HCT116 (cell line): ENCODE results near the gene EMC10.

Source experiments
- CEBPB ChIP-seq: IDR thresholded peaks from 2 replicates; pipeline ENCODE4 v1.6.1; 2012; ENCODE audit warnings: low read depth
- EGR1 ChIP-seq: IDR thresholded peaks from 2 replicates; pipeline ENCODE4 v1.6.1; 2012; ENCODE audit warnings: low read depth
- EZH2 ChIP-seq: fragments of 200-600 bp; sonication (generic); IDR thresholded peaks from 2 replicates; pipeline ENCODE4 v1.6.1; 2017; ENCODE audit warnings: antibody characterized with exemption, mixed run types
- JUND ChIP-seq: IDR thresholded peaks from 2 replicates; pipeline ENCODE4 v1.6.1; 2012
- POLR2A ChIP-seq: IDR thresholded peaks from 2 replicates; pipeline ENCODE4 v1.7.0; 2011; ENCODE audit warnings: borderline replicate concordance; ENCODE audit not compliant: insufficient read depth, insufficient read length; ENCODE audit errors: extremely low read depth
- POLR2AphosphoS5 ChIP-seq: IDR thresholded peaks from 2 replicates; pipeline ENCODE4 v1.6.1; 2011; ENCODE audit warnings: mild to moderate bottlenecking, low read depth, low read length, moderate library complexity
- SIN3A ChIP-seq: IDR thresholded peaks from 2 replicates; pipeline ENCODE4 v1.6.1; 2012; ENCODE audit warnings: low read depth
- SRF ChIP-seq: IDR thresholded peaks from 2 replicates; pipeline ENCODE4 v1.6.1; 2012; ENCODE audit warnings: low read depth
- ZBTB33 ChIP-seq: IDR thresholded peaks from 2 replicates; pipeline ENCODE4 v1.6.1; 2011; ENCODE audit warnings: mild to moderate bottlenecking, low read length, moderate library complexity; ENCODE audit not compliant: insufficient replicate concordance; ENCODE audit errors: extremely low read depth
- ZFX ChIP-seq: fragments of 450-650 bp; IDR thresholded peaks from 2 replicates; pipeline ENCODE4 v1.6.1; 2017
- ZNF274 ChIP-seq: fragments of 200-500 bp; sonication (Bioruptor generic); IDR thresholded peaks from 2 replicates; pipeline ENCODE4 v1.6.1; 2014; ENCODE audit warnings: mild to moderate bottlenecking, low read depth, low read length, inconsistent platforms
- TF ChIP-seq, protein P1 (sequence below), 3 experiments: fragments of 200-600 bp in 1 of 3; sonication (generic) in 1 of 3; IDR thresholded peaks in 2 of 3; conservative IDR thresholded peaks in 1 of 3; 2 replicates each; pipeline ENCODE4 v1.5.1; 2012 to 2017; ENCODE audit warnings: low read depth in 2 of 3, low read length in 2 of 3, antibody characterized with exemption in 1 of 3, borderline replicate concordance in 1 of 3, control low read depth in 1 of 3, mild to moderate bottlenecking in 1 of 3, mixed read lengths in 1 of 3, mixed run types in 1 of 3, moderate library complexity in 1 of 3; ENCODE audit not compliant: insufficient read depth in 1 of 3
- TF ChIP-seq, protein P2 (sequence below): IDR thresholded peaks from 2 replicates; pipeline ENCODE4 v1.6.1; 2012

- TF ChIP-seq ZBTB33 (no peak), ZNF274 (no peak), EZH2 (no peak), CEBPB (no peak), SRF (no peak), POLR2AphosphoS5 (no peak), POLR2A (no peak), SIN3A (no peak), JUND (no peak), EGR1 (no peak), ZFX (no peak)
- TF ChIP-seq, protein P1, sequence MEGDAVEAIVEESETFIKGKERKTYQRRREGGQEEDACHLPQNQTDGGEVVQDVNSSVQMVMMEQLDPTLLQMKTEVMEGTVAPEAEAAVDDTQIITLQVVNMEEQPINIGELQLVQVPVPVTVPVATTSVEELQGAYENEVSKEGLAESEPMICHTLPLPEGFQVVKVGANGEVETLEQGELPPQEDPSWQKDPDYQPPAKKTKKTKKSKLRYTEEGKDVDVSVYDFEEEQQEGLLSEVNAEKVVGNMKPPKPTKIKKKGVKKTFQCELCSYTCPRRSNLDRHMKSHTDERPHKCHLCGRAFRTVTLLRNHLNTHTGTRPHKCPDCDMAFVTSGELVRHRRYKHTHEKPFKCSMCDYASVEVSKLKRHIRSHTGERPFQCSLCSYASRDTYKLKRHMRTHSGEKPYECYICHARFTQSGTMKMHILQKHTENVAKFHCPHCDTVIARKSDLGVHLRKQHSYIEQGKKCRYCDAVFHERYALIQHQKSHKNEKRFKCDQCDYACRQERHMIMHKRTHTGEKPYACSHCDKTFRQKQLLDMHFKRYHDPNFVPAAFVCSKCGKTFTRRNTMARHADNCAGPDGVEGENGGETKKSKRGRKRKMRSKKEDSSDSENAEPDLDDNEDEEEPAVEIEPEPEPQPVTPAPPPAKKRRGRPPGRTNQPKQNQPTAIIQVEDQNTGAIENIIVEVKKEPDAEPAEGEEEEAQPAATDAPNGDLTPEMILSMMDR (IDR thresholded peaks at IDR 0.05 in 2 of 3, conservative IDR thresholded peaks at IDR 0.05 in 1 of 3; ENCODE audit: borderline replicate concordance in 1 of 3, insufficient read depth in 1 of 3, low read depth in 2 of 3, low read length in 2 of 3), result no peak
- TF ChIP-seq, protein P2, sequence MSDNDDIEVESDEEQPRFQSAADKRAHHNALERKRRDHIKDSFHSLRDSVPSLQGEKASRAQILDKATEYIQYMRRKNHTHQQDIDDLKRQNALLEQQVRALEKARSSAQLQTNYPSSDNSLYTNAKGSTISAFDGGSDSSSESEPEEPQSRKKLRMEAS, result no peak
These were observed 48.3 kb upstream of the EMC10 start for GRCh38 chr19:50427997-50428425.
